ENCODE measurements around the gene COQ10A. TPM values are rescaled to one million over a fixed set of nuclear protein-coding genes. Genes with fewer than 3 reads are reported as not detected.

COQ10A gene
- total RNA-seq, 2 donors from 2014 or later = 15.9 to 17.6 TPM

- H3K4me1 ChIP-seq (replicated peaks) = peaks cover 3% of the 10 kb centered on the region
- TF ChIP-seq POLR2AphosphoS5 (IDR thresholded peaks at IDR 0.05) = no peak
- no peak for TF ChIP-seq POLR2A (IDR thresholded peaks at IDR 0.05)
- TF ChIP-seq CTCF (IDR thresholded peaks at IDR 0.05) = no peak
- H3K27me3 ChIP-seq (replicated peaks; ENCODE audit: insufficient read depth) = no peaks in the 10 kb centered on the region
- no peaks in the 10 kb centered on the region for H3K9me3 ChIP-seq
- H3K4me3 ChIP-seq = no peak overlapping the region
- H3K36me3 ChIP-seq = no peaks in the 10 kb centered on the region
- intact Hi-C loops (cut with DNase I) = no loop called here
- H3K27ac ChIP-seq = no peak overlapping the region
- WGBS = 90% methylated on average over 3 of the region's 3 CpGs
- DNase-seq (ENCODE audit: low spot score) = no peak
Measured at GRCh38 chr12:56288705-56289387, 22.1 kb downstream of the COQ10A start.

- Histone ChIP-seq H3K4me1 (replicated peaks) (peaks cover 11% of the 10 kb centered on the region), H3K36me3 (no peaks in the 10 kb centered on the region), H3K9me3 (no peaks in the 10 kb centered on the region), H3K27ac (peak overlapping the region in 1 of 2 donors; percentile 45), H3K27me3 (replicated peaks; ENCODE audit: insufficient read depth) (no peaks in the 10 kb centered on the region), H3K4me3 (no peak overlapping the region)
- TF ChIP-seq POLR2AphosphoS5 (IDR thresholded peaks at IDR 0.05) (peak; percentile 62), POLR2A (IDR thresholded peaks at IDR 0.05) (no peak)
- WGBS = 68% methylated on average over 5 of the region's 5 CpGs
- intact Hi-C loops (cut with DNase I) = no loop called here
- DNase-seq (ENCODE audit: low spot score) = peak; percentile 28
Measured at GRCh38 chr12:56293795-56294194, 27.1 kb downstream of the COQ10A start.

GRCh38 chr12:56296295-56296694, 29.6 kb downstream of the COQ10A start:
- intact Hi-C loops (cut with DNase I) = no loop called here
- Histone ChIP-seq H3K27me3 (replicated peaks; ENCODE audit: insufficient read depth) (no peaks in the 10 kb centered on the region), H3K27ac (no peak overlapping the region), H3K4me3 (no peak overlapping the region), H3K4me1 (replicated peaks) (peaks cover 18% of the 10 kb centered on the region), H3K9me3 (no peaks in the 10 kb centered on the region), H3K36me3 (no peaks in the 10 kb centered on the region)
- TF ChIP-seq CTCF (IDR thresholded peaks at IDR 0.05) (no peak), POLR2A (IDR thresholded peaks at IDR 0.05) (no peak), POLR2AphosphoS5 (IDR thresholded peaks at IDR 0.05) (no peak)
- DNase-seq (ENCODE audit: low spot score) = no peak
- 57% methylated on average over 5 of the region's 5 CpGs for WGBS

- Histone ChIP-seq H3K27me3 (replicated peaks; ENCODE audit: insufficient read depth) (no peaks in the 10 kb centered on the region), H3K27ac (no peak overlapping the region), H3K4me1 (replicated peaks) (peaks cover 15% of the 10 kb centered on the region), H3K9me3 (no peaks in the 10 kb centered on the region), H3K4me3 (no peak overlapping the region), H3K36me3 (no peaks in the 10 kb centered on the region)
- TF ChIP-seq POLR2A (IDR thresholded peaks at IDR 0.05) = no peak
- TF ChIP-seq CTCF (IDR thresholded peaks at IDR 0.05) = no peak
- no peak for TF ChIP-seq POLR2AphosphoS5 (IDR thresholded peaks at IDR 0.05)
- WGBS = 95% methylated on average over 8 of the region's 8 CpGs
- no peak for DNase-seq (ENCODE audit: low spot score)
- intact Hi-C loops (cut with DNase I) = no loop called here
Measured at GRCh38 chr12:56297400-56297799, 30.7 kb downstream of the COQ10A start.

GRCh38 chr12:56298828-56299227, 32.1 kb downstream of the COQ10A start:
- H3K4me3 ChIP-seq = peak overlapping the region; percentile 86 to 91
- no peaks in the 10 kb centered on the region for H3K9me3 ChIP-seq
- H3K36me3 ChIP-seq = no peaks in the 10 kb centered on the region
- peaks cover 15% of the 10 kb centered on the region for H3K4me1 ChIP-seq (replicated peaks)
- no peak for DNase-seq (ENCODE audit: low spot score)
- 79% methylated on average over 5 of the region's 5 CpGs for WGBS
- intact Hi-C loops (cut with DNase I) = no loop called here
- TF ChIP-seq CTCF (IDR thresholded peaks at IDR 0.05) (no peak), POLR2AphosphoS5 (IDR thresholded peaks at IDR 0.05) (no peak), POLR2A (IDR thresholded peaks at IDR 0.05) (no peak)
- H3K27me3 ChIP-seq (replicated peaks; ENCODE audit: insufficient read depth) = no peaks in the 10 kb centered on the region
- H3K27ac ChIP-seq = peak overlapping the region; percentile 92 to 95
